ENCODE measurements around the gene BBS2.

GRCh38 chr16:56468800-56469199, 51.0 kb downstream of the BBS2 start:
- TF ChIP-seq, protein P1, sequence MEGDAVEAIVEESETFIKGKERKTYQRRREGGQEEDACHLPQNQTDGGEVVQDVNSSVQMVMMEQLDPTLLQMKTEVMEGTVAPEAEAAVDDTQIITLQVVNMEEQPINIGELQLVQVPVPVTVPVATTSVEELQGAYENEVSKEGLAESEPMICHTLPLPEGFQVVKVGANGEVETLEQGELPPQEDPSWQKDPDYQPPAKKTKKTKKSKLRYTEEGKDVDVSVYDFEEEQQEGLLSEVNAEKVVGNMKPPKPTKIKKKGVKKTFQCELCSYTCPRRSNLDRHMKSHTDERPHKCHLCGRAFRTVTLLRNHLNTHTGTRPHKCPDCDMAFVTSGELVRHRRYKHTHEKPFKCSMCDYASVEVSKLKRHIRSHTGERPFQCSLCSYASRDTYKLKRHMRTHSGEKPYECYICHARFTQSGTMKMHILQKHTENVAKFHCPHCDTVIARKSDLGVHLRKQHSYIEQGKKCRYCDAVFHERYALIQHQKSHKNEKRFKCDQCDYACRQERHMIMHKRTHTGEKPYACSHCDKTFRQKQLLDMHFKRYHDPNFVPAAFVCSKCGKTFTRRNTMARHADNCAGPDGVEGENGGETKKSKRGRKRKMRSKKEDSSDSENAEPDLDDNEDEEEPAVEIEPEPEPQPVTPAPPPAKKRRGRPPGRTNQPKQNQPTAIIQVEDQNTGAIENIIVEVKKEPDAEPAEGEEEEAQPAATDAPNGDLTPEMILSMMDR (IDR thresholded peaks at IDR 0.05; ENCODE audit: borderline replicate concordance, extremely low read depth, low read length, poor library complexity, severe bottlenecking) = no peak
- TF ChIP-seq EZH2 (IDR thresholded peaks at IDR 0.05; ENCODE audit: borderline replicate concordance, low read depth, low read length, severe bottlenecking) = no peak

All from DND-41 (cell line).